GM19324 (cell line): ENCODE data around the gene STAT1.

ENCODE experiments used
- ATAC-seq: cut with Tn5 transposase; IDR thresholded peaks from one replicate; pipeline ENCODE4 v1.9.1; 2021; ENCODE audit warnings: mild to moderate bottlenecking, moderate library complexity; ENCODE audit not compliant: unreplicated experiment, low FRiP score

STAT1 gene

GRCh38 chr2:191013932-191014652 is at the start of gene STAT1:
STAT1 (minus strand) TSS chr2:191014171; CDS start chr2:191010003, 4,168 bp downstream.
- peak; percentile 90 for ATAC-seq

- no peak for ATAC-seq
These were observed 49.6 kb upstream of the STAT1 start for GRCh38 chr2:191063584-191063983.

- ATAC-seq, result no peak
These were observed 47.5 kb upstream of the STAT1 start for GRCh38 chr2:191061381-191061980.

- ATAC-seq, result no peak
These were observed 45.3 kb upstream of the STAT1 start for GRCh38 chr2:191059308-191059707.

GRCh38 chr2:191056228-191056627 is 42.3 kb upstream of the STAT1 start:
- no peak for ATAC-seq

DNA sequence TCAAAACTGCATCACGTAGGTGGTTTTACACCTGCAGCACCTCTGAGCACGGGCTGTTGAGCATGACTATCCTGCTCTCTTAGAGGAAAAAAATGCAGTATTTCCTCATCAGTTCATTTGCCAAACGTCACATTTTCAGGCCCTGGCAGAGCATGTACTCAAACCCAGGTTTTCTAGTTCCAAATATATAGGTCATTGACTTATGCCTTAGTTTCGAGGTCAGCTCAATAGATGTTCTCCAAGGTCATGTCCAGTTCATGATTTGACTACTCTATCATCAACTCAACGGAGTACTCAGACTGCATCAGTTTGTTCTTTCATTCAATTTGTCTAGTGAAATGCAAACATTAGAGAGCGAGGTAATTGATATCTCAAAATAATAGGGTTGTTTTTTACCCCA is 39.3 kb upstream of the STAT1 start:
- no peak for ATAC-seq

GRCh38 chr2:191051825-191052778 is 38.1 kb upstream of the STAT1 start:
- no peak for ATAC-seq

DNA sequence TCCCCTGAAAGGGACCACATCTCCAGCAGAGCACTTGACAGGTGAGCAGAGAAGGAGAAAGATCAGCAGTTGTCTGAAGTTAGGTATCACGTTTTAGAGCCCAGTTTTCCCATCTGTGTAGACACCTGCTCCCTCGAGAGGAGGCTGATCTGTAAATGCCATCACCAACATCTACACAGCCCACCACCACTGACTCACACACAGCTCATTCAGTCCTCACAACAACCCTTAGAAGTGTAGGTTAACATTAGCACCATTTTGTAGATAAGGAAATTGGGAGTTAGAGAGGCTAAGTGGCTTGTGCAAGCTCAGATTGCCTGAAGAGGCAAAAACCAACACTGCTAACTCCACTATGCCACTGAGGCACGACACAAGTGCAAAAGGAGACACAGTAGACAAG is 37.2 kb upstream of the STAT1 start:
- ATAC-seq, result no peak

- ATAC-seq, result no peak
These were observed 36.6 kb upstream of the STAT1 start for GRCh38 chr2:191050640-191050987.

- ATAC-seq, result no peak
These were observed 36.0 kb upstream of the STAT1 start for GRCh38 chr2:191049728-191050639.

DNA sequence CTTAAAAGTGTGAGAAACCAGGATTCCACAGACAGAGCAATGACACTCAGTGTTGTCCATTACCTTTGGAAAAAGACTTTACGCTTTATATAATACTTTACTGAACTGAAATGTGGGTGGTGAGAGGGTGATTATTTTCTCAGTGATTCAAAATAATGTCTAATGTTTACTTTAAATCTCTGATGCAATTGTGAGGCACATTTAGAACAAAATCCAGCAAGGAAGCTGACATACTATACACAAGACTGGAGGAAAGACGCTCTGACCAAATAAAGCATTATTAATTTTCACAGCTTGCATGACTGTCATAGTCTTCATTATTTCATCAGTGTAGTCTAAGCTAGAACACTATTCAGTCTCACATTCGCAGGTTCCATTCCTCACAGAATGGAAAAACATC is 34.1 kb upstream of the STAT1 start:
- no peak for ATAC-seq

- no peak for ATAC-seq
These were observed 31.2 kb upstream of the STAT1 start for GRCh38 chr2:191045141-191045540.

DNA sequence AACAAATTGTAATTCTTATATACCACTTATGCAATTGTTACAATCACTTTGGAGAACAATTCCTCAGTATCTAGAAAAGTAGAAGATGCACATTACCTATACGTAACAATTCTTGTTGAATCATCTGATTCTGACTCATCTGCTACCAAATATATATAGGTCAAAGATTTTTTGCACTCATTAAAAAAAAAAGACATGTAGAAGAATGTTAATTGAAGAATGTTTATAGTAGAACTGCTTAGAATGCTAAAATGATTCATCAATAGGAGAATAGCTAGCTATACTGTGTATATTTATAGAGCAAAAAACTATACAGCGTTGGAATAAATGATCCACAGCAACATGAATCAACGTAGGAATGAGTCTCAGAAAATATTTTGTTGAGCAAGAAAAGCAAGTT is 29.5 kb upstream of the STAT1 start:
- no peak for ATAC-seq

- ATAC-seq, result no peak
These were observed 27.6 kb upstream of the STAT1 start for GRCh38 chr2:191041418-191042161.

GRCh38 chr2:191039616-191040015 is 25.6 kb upstream of the STAT1 start:
- no peak for ATAC-seq

GRCh38 chr2:191038741-191039140 is 24.8 kb upstream of the STAT1 start:
- ATAC-seq, result no peak

DNA sequence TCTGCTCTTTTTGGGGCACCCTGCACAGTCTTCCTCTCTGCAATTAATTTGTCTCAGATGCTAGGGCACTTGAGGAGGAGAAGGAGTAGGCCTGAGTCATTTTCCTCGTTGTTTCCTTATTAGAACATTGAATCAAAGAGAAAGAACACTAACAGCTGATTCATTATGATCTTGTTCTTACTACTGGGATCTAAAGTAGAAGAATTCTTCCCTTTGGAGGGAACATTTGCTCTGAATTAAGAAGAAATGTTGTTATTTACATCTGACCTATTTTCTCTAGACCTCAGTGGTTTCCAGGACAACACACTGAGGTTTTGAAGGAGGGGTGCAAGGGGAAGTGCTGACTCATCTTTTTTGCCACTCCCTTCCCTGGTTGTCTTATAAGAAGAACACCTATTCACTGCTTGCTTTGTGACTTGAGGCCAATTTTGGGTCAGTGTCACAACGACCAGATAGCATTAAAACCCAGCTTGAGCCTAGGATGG is 24.3 kb upstream of the STAT1 start:
- no peak for ATAC-seq

DNA sequence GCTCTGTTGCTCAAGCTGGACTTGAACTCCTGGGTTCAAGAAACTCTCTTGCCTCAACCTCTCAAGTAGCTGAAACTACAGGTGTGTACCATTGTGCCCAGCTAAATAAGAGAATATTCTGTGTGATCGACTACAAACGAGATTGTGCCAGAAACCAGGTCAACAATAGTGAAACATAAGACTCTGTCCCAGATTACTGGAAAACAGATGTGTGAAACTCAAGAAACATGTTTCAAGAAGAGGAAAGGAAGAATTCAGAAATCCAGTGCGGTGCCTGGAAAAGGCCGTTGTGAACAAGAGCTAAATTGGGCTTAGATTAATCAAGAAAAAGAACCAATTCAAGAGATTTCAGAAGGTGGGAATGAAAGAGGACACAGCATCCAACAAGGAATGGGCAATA is 23.4 kb upstream of the STAT1 start:
- ATAC-seq, result no peak

GRCh38 chr2:191036363-191036762 is 22.4 kb upstream of the STAT1 start:
- ATAC-seq, result no peak
